ENCODE data around the gene KIAA0825. TPM values are rescaled to one million over a fixed set of nuclear protein-coding genes. Genes with fewer than 3 reads are reported as not detected.

KIAA0825 gene
- polyA plus RNA-seq, 1 of the 3 experiments (the other 2 are of a cell fraction), result 0.61 TPM

DNA sequence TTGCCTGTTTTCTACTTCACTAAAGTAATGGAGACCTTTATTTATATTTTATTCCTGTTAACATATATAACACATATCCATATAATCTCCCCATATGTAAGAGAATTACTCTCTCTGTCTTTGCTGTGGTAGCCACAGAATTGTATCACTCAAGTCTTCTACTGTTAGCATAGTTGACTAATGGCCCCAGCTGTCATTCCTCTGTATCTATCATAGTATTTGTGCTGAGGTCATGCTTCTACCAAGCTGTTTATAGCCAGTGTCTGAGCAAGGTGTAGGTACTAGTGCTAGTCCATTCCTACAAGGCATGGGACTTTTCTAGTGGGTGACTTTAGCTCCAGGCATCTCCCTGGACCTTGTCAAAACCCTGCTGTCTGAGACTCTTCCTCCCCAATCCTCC is 244.1 kb downstream of the KIAA0825 start (continued):
- TF ChIP-seq, protein P1, sequence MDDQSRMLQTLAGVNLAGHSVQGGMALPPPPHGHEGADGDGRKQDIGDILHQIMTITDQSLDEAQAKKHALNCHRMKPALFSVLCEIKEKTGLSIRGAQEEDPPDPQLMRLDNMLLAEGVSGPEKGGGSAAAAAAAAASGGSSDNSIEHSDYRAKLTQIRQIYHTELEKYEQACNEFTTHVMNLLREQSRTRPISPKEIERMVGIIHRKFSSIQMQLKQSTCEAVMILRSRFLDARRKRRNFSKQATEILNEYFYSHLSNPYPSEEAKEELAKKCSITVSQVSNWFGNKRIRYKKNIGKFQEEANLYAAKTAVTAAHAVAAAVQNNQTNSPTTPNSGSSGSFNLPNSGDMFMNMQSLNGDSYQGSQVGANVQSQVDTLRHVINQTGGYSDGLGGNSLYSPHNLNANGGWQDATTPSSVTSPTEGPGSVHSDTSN (IDR thresholded peaks at IDR 0.05), result no peak
- no peak for TF ChIP-seq RXRA (IDR thresholded peaks at IDR 0.05; ENCODE audit: borderline replicate concordance, low read depth)

DNA sequence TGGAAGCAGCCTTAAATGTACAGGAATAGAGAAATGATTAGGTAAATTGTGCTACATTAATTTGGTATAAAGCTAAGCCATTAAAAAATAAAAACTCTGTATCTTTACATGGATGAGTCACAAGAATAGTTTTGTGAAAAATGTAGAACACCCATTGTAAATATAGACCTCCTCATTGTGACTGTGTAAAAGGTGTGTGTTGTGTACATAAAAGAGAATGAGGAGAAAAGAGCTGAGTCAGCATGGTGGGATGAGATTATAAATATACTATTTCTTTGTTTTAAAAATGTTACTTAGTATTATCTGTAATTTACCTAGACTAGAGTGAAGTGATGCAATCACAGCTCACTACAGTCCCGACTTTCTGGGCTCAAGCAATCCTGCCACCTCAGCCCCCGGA is 250.5 kb downstream of the KIAA0825 start:
- Histone ChIP-seq H3K36me3 (replicated peaks in 1 of 2; ENCODE audit: control insufficient read depth in 1 of 2, insufficient read depth in 2 of 2, low read length in 1 of 2) (no peaks in the 10 kb centered on the region), H3K4me3 (ENCODE audit: low read depth in 2 of 2, low read length in 1 of 2) (no peak overlapping the region), H3K9me2 (no peaks in the 10 kb centered on the region), H3K9ac (no peak overlapping the region), H3F3A (replicated peaks; ENCODE audit: insufficient read depth) (no peaks in the 10 kb centered on the region), H2AFZ (ENCODE audit: low read depth) (no peak overlapping the region), H3K27ac (ENCODE audit: low read depth in 2 of 2, low read length in 1 of 2) (no peak overlapping the region), H4K20me1 (ENCODE audit: insufficient read depth) (no peaks in the 10 kb centered on the region), H3K27me3 (ENCODE audit: insufficient read depth) (no peaks in the 10 kb centered on the region), H3K4me1 (ENCODE audit: control insufficient read depth in 1 of 2, insufficient read depth in 2 of 2, low read depth in 1 of 2, low read length in 1 of 2) (no peaks in the 10 kb centered on the region), H3K79me2 (ENCODE audit: insufficient read depth) (no peaks in the 10 kb centered on the region), H3K4me2 (no peak overlapping the region), H3K9me3 (no peaks in the 10 kb centered on the region)
- DNase-seq, result no peak
- ChIA-PET CTCF (no interaction called here), POLR2A (no interaction called here)
- WGBS (ENCODE audit: low lambda C conversion rate), result 59% methylated on average over 2 of the region's 2 CpGs
- TF ChIP-seq JUND (IDR thresholded peaks at IDR 0.05), result no peak
- TF ChIP-seq RCOR1 (IDR thresholded peaks at IDR 0.05; ENCODE audit: low read length), result no peak
- TF ChIP-seq GATA2 (CRISPR knock-in tag; IDR thresholded peaks at IDR 0.05), result no peak
- no peak for TF ChIP-seq NRF1 (IDR thresholded peaks at IDR 0.05; ENCODE audit: low read depth, low read length)
- no peak for TF ChIP-seq FOXM1 (IDR thresholded peaks at IDR 0.05; ENCODE audit: low read depth)
- no peak for TF ChIP-seq POLR2AphosphoS5 (IDR thresholded peaks at IDR 0.05; ENCODE audit: low read depth, low read length)
- TF ChIP-seq NFIC (IDR thresholded peaks at IDR 0.05; ENCODE audit: borderline replicate concordance), result no peak

DNA sequence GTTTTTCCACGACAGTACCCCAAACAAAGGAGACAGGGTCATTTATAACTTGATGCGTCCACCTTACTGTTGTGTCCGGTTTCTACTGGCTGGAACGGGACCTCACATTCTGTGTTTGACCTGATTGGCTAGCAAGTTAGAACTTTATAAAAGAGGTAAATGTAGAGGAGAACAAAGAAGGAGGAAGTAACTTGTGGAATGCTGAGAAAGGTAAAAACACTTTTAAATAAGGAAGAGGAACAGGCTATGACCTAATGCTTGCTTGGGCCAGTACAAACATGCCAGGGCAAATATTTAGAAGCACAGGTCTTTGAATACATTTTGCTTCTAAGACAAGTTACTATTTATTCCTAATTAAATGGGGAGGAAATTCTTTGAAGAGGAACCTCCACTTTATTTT is 251.6 kb downstream of the KIAA0825 start:
- CTCF ChIA-PET, result no interaction called here
- no peak overlapping the region for H3K4me3 ChIP-seq (ENCODE audit: low read depth in 2 of 2, low read length in 1 of 2)
- TF ChIP-seq FOXJ3 (CRISPR knock-in tag; IDR thresholded peaks at IDR 0.05) (no peak), CHD2 (IDR thresholded peaks at IDR 0.05; ENCODE audit: low read length, partially characterized antibody) (no peak), NFIC (IDR thresholded peaks at IDR 0.05; ENCODE audit: borderline replicate concordance) (no peak), SMC3 (IDR thresholded peaks at IDR 0.05; ENCODE audit: low read depth, low read length) (no peak), RAD21 (IDR thresholded peaks at IDR 0.05; ENCODE audit: low read length) (no peak), EZH2phosphoT487 (IDR thresholded peaks at IDR 0.05; ENCODE audit: borderline replicate concordance, low read depth) (no peak), MEF2A (IDR thresholded peaks at IDR 0.05; ENCODE audit: borderline replicate concordance, low read depth) (no peak), MAX (IDR thresholded peaks at IDR 0.05; ENCODE audit: low read depth) (no peak), RCOR1 (IDR thresholded peaks at IDR 0.05; ENCODE audit: low read length) (no peak), ZBTB33 (IDR thresholded peaks at IDR 0.05; ENCODE audit: borderline replicate concordance, low read depth) (no peak), GABPA (IDR thresholded peaks at IDR 0.05; ENCODE audit: low read depth) (no peak), SIN3A (IDR thresholded peaks at IDR 0.05; ENCODE audit: borderline replicate concordance, low read depth, low read length) (no peak), TEAD4 (IDR thresholded peaks at IDR 0.05; ENCODE audit: borderline replicate concordance, insufficient read depth) (no peak), GATA2 (CRISPR knock-in tag; IDR thresholded peaks at IDR 0.05) (no peak)
- TF ChIP-seq, protein P2, sequence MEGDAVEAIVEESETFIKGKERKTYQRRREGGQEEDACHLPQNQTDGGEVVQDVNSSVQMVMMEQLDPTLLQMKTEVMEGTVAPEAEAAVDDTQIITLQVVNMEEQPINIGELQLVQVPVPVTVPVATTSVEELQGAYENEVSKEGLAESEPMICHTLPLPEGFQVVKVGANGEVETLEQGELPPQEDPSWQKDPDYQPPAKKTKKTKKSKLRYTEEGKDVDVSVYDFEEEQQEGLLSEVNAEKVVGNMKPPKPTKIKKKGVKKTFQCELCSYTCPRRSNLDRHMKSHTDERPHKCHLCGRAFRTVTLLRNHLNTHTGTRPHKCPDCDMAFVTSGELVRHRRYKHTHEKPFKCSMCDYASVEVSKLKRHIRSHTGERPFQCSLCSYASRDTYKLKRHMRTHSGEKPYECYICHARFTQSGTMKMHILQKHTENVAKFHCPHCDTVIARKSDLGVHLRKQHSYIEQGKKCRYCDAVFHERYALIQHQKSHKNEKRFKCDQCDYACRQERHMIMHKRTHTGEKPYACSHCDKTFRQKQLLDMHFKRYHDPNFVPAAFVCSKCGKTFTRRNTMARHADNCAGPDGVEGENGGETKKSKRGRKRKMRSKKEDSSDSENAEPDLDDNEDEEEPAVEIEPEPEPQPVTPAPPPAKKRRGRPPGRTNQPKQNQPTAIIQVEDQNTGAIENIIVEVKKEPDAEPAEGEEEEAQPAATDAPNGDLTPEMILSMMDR (IDR thresholded peaks at IDR 0.05), result no peak
- TF ChIP-seq, protein P3, sequence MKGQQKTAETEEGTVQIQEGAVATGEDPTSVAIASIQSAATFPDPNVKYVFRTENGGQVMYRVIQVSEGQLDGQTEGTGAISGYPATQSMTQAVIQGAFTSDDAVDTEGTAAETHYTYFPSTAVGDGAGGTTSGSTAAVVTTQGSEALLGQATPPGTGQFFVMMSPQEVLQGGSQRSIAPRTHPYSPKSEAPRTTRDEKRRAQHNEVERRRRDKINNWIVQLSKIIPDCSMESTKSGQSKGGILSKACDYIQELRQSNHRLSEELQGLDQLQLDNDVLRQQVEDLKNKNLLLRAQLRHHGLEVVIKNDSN (IDR thresholded peaks at IDR 0.05; ENCODE audit: borderline replicate concordance, low read depth), result no peak

More for the DNA sequence above, 251.6 kb downstream of the KIAA0825 start:
- Histone ChIP-seq H4K20me1 (ENCODE audit: insufficient read depth) (no peaks in the 10 kb centered on the region), H3K27ac (ENCODE audit: low read depth in 2 of 2, low read length in 1 of 2) (no peak overlapping the region), H3K79me2 (ENCODE audit: insufficient read depth) (no peaks in the 10 kb centered on the region), H3K9ac (no peak overlapping the region), H2AFZ (ENCODE audit: low read depth) (no peak overlapping the region), H3F3A (replicated peaks; ENCODE audit: insufficient read depth) (no peaks in the 10 kb centered on the region), H3K9me2 (no peaks in the 10 kb centered on the region), H3K4me1 (ENCODE audit: control insufficient read depth in 1 of 2, insufficient read depth in 2 of 2, low read depth in 1 of 2, low read length in 1 of 2) (peaks cover 0 to under 1% of the 10 kb centered on the region in 2 experiments; a peak in 1 of 4 replicates), H3K4me2 (no peak overlapping the region), H3K9me3 (no peaks in the 10 kb centered on the region), H3K27me3 (ENCODE audit: insufficient read depth) (no peaks in the 10 kb centered on the region), H3K36me3 (replicated peaks in 1 of 2; ENCODE audit: control insufficient read depth in 1 of 2, insufficient read depth in 2 of 2, low read length in 1 of 2) (no peaks in the 10 kb centered on the region)
- POLR2A ChIA-PET, result no interaction called here
- WGBS (ENCODE audit: low lambda C conversion rate), result 84% methylated on average over 4 of the region's 4 CpGs
- no peak for DNase-seq
